Liver (tissue), 9 donors: ENCODE data around the gene KRTAP10-2. TPM values are rescaled to one million over a fixed set of nuclear protein-coding genes. Genes with fewer than 3 reads are reported as not detected.

Experiments
- DNase-seq: peaks from one replicate; pipeline ENCODE4 v3.0.0-alpha.2; 2017; ENCODE audit warnings: low spot score
- H3K27ac ChIP-seq, 2 donors: one replicate each; pipeline ENCODE4 v1.7.0; 2013; ENCODE audit warnings: inconsistent platforms in 2 of 2, low read length in 2 of 2, control low read depth in 1 of 2, low read depth in 1 of 2, mild to moderate bottlenecking in 1 of 2
- H3K27me3 ChIP-seq, 4 donors: one replicate each; pipeline versions ENCODE4 v1.6.1 to v1.7.0; 2013; ENCODE audit warnings: low read length in 3 of 4, inconsistent platforms in 1 of 4, mild to moderate bottlenecking in 1 of 4, moderate library complexity in 1 of 4; ENCODE audit not compliant: control insufficient read depth in 4 of 4, insufficient read depth in 4 of 4
- H3K36me3 ChIP-seq, 4 donors: one replicate each; pipeline versions ENCODE4 v1.6.1 to v1.7.0; 2013; ENCODE audit warnings: low read length in 3 of 4, mild to moderate bottlenecking in 3 of 4, low read depth in 1 of 4, moderate library complexity in 1 of 4; ENCODE audit not compliant: control insufficient read depth in 4 of 4, insufficient read depth in 3 of 4
- H3K4me1 ChIP-seq, 4 donors: one replicate each; pipeline versions ENCODE4 v1.6.1 to v1.7.0; 2013; ENCODE audit warnings: low read length in 3 of 4, mild to moderate bottlenecking in 3 of 4, moderate library complexity in 1 of 4; ENCODE audit not compliant: control insufficient read depth in 4 of 4, insufficient read depth in 4 of 4
- H3K4me3 ChIP-seq, 3 donors: one replicate each; pipeline versions ENCODE4 v1.6.1 to v1.7.0; 2013; ENCODE audit warnings: low read length in 3 of 3, control low read depth in 1 of 3, low read depth in 1 of 3, mild to moderate bottlenecking in 1 of 3
- H3K9ac ChIP-seq, 2 donors: one replicate each; pipeline ENCODE4 v1.7.0; 2013; ENCODE audit warnings: low read length in 2 of 2, mild to moderate bottlenecking in 2 of 2, moderate library complexity in 2 of 2, control low read depth in 1 of 2, low read depth in 1 of 2
- H3K9me3 ChIP-seq, 4 donors: one replicate each; pipeline versions ENCODE4 v1.6.1 to v1.7.0; 2013; ENCODE audit warnings: low read length in 3 of 4; ENCODE audit not compliant: control insufficient read depth in 4 of 4
- EGR1 ChIP-seq, 2 donors: IDR thresholded peaks; 2 replicates each; pipeline ENCODE4 v1.6.1; 2016 to 2018; ENCODE audit warnings: antibody characterized with exemption in 2 of 2, low read depth in 2 of 2
- FOXA1 ChIP-seq: IDR thresholded peaks from 2 replicates; pipeline ENCODE4 v1.6.1; 2016; ENCODE audit warnings: antibody characterized with exemption
- FOXA2 ChIP-seq: IDR thresholded peaks from 2 replicates; pipeline ENCODE4 v1.6.1; 2016; ENCODE audit warnings: antibody characterized with exemption
- GABPA ChIP-seq, 2 donors: IDR thresholded peaks in 1 of 2; conservative IDR thresholded peaks in 1 of 2; 2 replicates each; pipeline ENCODE4 v1.6.1; 2016; ENCODE audit warnings: antibody characterized with exemption in 2 of 2, mild to moderate bottlenecking in 1 of 2, moderate library complexity in 1 of 2
- HNF4A ChIP-seq, 2 donors: conservative IDR thresholded peaks; 2 replicates each; pipeline ENCODE4 v1.6.1; 2016; ENCODE audit warnings: antibody characterized with exemption in 2 of 2, mild to moderate bottlenecking in 2 of 2
- HNF4G ChIP-seq: IDR thresholded peaks from 2 replicates; pipeline ENCODE4 v1.6.1; 2016; ENCODE audit warnings: antibody characterized with exemption
- JUND ChIP-seq, 2 donors: IDR thresholded peaks; 2 replicates each; pipeline ENCODE4 v1.6.1; 2016; ENCODE audit warnings: antibody characterized with exemption in 2 of 2
- NR2F2 ChIP-seq: IDR thresholded peaks from 2 replicates; pipeline ENCODE4 v1.6.1; 2016; ENCODE audit warnings: antibody characterized with exemption
- RAD21 ChIP-seq, 2 donors: IDR thresholded peaks; 2 replicates each; pipeline ENCODE4 v1.6.1; 2016; ENCODE audit warnings: antibody characterized with exemption in 2 of 2, mild to moderate bottlenecking in 2 of 2
- RXRA ChIP-seq, 2 donors: IDR thresholded peaks; 2 replicates each; pipeline ENCODE4 v1.6.1; 2017 to 2018; ENCODE audit warnings: antibody characterized with exemption in 2 of 2, mild to moderate bottlenecking in 1 of 2
- SP1 ChIP-seq: IDR thresholded peaks from 2 replicates; pipeline ENCODE4 v1.6.1; 2018; ENCODE audit warnings: antibody characterized with exemption, mild to moderate bottlenecking
- TAF1 ChIP-seq: conservative IDR thresholded peaks from 2 replicates; pipeline ENCODE4 v1.6.1; 2016; ENCODE audit warnings: antibody characterized with exemption, mild to moderate bottlenecking
- YY1 ChIP-seq: IDR thresholded peaks from 2 replicates; pipeline ENCODE4 v1.6.1; 2016; ENCODE audit warnings: antibody characterized with exemption, mild to moderate bottlenecking
- WGBS: extraction: QIAGEN DNeasy Blood & Tissue Kit; methylation state at CpG from one replicate; pipeline ENCODE4 v1.1.7; 2013; 5-methylcytosine and 5-hydroxymethylcytosine counted together
- polyA plus RNA-seq, 2 donors: library from polyadenylated mRNA; stranded (reverse) in 1 of 2; unstranded in 1 of 2; fragments of 200-250 nt in 1 of 2; fragments of >200 nt in 1 of 2; fragmentation: Nextera tagmentation in 1 of 2; extraction: Ambion mirVana in 1 of 2; gene quantifications; one replicate each; pipeline versions ENCODE4 v1.2.1 to v1.2.3, GENCODE V29; 2013 to 2015
- total RNA-seq, 2 donors: library from RNA; depleted of rRNA; stranded (reverse); fragments of >200 nt; gene quantifications; one replicate each; pipeline ENCODE4 v1.2.3, GENCODE V29; 2014
- TF ChIP-seq, protein P1 (sequence below): IDR thresholded peaks from 2 replicates; pipeline ENCODE4 v1.6.1; 2016; ENCODE audit warnings: antibody characterized with exemption
- TF ChIP-seq, protein P2 (sequence below): IDR thresholded peaks from 2 replicates; pipeline ENCODE4 v1.6.1; 2016; ENCODE audit warnings: antibody characterized with exemption
- TF ChIP-seq, protein P3 (sequence below): fragments of 150-350 bp; IDR thresholded peaks from 2 replicates; pipeline ENCODE4 v1.5.1; 2017; ENCODE audit warnings: improper control_type of control experiment, low read depth, low read length; ENCODE audit not compliant: missing input control
- TF ChIP-seq, protein P4 (sequence below): IDR thresholded peaks from 2 replicates; pipeline ENCODE4 v1.6.1; 2016; ENCODE audit warnings: antibody characterized with exemption, mild to moderate bottlenecking
- TF ChIP-seq, protein P5 (sequence below): IDR thresholded peaks from 2 replicates; pipeline ENCODE4 v1.6.1; 2016; ENCODE audit warnings: antibody characterized with exemption
- donor health status: healthy.
- donor health status: healthy.
- donor health status: healthy.
- donor health status: healthy.
- donor health status: healthy.

Gene KRTAP10-2
- total and polyA plus RNA-seq, 4 donors: not detected

DNA sequence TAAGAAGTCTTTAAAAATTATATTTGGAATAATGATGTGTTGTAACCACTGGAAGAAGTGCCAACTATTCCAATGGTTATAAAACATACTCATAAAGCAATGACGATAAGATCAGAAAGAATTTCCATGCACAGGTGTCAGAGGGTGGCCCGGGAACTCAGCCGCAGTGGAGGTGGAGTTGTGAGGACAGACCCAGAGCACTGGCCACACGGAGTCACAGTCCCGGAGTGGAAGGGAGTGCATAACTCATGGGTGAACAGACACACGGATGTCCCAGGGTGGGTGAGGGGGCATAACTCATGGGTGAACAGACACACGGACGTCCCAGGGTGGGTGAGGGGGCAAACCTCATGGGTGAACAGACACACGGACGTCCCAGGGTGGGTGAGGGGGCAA lies 24.7 kb upstream of the KRTAP10-2 start:
- WGBS: 89% methylated on average over 10 of the region's 10 CpGs
- Histone ChIP-seq H3K9ac (no peak overlapping the region), H3K27me3 (no peaks in the 10 kb centered on the region), H3K36me3 (no peaks in the 10 kb centered on the region), H3K9me3 (peaks cover 0 to 7% (median 1%) of the 10 kb centered on the region in 4 donors), H3K27ac (no peak overlapping the region), H3K4me1 (peaks cover 0 to 13% (median 3%) of the 10 kb centered on the region in 4 donors), H3K4me3 (no peak overlapping the region)
- TF ChIP-seq, protein P1, sequence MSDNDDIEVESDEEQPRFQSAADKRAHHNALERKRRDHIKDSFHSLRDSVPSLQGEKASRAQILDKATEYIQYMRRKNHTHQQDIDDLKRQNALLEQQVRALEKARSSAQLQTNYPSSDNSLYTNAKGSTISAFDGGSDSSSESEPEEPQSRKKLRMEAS: no peak
- TF ChIP-seq GABPA (IDR thresholded peaks at IDR 0.05 in 1 of 2, conservative IDR thresholded peaks at IDR 0.05 in 1 of 2) (no peak), RXRA (IDR thresholded peaks at IDR 0.05) (no peak), SP1 (no peak)
- TF ChIP-seq, protein P2, sequence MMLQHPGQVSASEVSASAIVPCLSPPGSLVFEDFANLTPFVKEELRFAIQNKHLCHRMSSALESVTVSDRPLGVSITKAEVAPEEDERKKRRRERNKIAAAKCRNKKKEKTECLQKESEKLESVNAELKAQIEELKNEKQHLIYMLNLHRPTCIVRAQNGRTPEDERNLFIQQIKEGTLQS: no peak
- peak; percentile 28 for DNase-seq

DNA sequence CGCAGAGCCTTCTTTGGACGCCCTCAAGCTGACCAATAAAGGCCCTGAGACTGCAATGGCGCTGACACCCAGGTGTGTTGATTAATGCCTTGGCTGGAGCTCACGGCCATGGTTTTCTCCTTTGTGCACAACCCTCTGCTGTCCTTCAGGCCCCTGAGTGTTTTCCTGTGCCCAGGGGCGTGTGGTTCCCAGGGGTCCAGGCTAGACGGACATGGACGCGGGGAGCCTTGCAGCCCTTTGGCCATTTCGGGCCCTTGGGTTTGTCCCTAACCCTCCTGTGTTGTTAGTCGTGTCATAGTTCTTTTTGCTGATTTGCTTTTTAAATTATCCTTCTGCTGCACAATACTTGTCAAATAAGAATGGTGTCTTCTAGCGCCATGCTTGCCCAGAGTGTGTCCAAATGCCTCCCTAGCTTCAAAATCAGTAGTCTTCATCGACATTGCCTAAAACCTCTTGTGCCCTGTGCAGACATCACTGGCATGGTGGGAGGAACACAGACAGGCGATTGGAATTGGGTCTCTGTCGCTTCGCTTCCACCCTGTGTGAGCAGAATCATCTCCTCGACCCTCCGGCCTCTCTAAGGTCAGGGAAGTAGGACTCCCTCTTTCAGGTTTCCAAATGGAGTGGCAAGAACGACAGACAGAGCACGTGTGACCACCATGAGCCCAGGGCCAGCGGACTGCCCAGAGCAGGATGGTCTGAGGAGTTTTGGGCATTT lies 24.2 kb upstream of the KRTAP10-2 start:
- Histone ChIP-seq H3K4me1 (peaks cover 0 to 12% (median 3%) of the 10 kb centered on the region in 4 donors), H3K27ac (no peak overlapping the region), H3K9ac (no peak overlapping the region), H3K27me3 (no peaks in the 10 kb centered on the region), H3K36me3 (no peaks in the 10 kb centered on the region), H3K4me3 (no peak overlapping the region), H3K9me3 (peaks cover 0 to 7% (median 1%) of the 10 kb centered on the region in 4 donors)
- TF ChIP-seq YY1: no peak
- TF ChIP-seq NR2F2: no peak
- TF ChIP-seq GABPA (IDR thresholded peaks at IDR 0.05 in 1 of 2, conservative IDR thresholded peaks at IDR 0.05 in 1 of 2): no peak
- TF ChIP-seq RAD21 (IDR thresholded peaks at IDR 0.05): no peak
- TF ChIP-seq HNF4A (conservative IDR thresholded peaks at IDR 0.05): no peak
- TF ChIP-seq, protein P1: no peak
- no peak for TF ChIP-seq FOXA1
- no peak for TF ChIP-seq JUND (IDR thresholded peaks at IDR 0.05)
- TF ChIP-seq FOXA2: no peak
- TF ChIP-seq, protein P3, sequence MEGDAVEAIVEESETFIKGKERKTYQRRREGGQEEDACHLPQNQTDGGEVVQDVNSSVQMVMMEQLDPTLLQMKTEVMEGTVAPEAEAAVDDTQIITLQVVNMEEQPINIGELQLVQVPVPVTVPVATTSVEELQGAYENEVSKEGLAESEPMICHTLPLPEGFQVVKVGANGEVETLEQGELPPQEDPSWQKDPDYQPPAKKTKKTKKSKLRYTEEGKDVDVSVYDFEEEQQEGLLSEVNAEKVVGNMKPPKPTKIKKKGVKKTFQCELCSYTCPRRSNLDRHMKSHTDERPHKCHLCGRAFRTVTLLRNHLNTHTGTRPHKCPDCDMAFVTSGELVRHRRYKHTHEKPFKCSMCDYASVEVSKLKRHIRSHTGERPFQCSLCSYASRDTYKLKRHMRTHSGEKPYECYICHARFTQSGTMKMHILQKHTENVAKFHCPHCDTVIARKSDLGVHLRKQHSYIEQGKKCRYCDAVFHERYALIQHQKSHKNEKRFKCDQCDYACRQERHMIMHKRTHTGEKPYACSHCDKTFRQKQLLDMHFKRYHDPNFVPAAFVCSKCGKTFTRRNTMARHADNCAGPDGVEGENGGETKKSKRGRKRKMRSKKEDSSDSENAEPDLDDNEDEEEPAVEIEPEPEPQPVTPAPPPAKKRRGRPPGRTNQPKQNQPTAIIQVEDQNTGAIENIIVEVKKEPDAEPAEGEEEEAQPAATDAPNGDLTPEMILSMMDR: no peak
- no peak for TF ChIP-seq TAF1
- no peak for TF ChIP-seq SP1
- TF ChIP-seq HNF4G: no peak
- TF ChIP-seq, protein P2: no peak
- no peak for TF ChIP-seq EGR1 (IDR thresholded peaks at IDR 0.05; ENCODE audit: low read depth in 2 of 2)
- TF ChIP-seq, protein P4, sequence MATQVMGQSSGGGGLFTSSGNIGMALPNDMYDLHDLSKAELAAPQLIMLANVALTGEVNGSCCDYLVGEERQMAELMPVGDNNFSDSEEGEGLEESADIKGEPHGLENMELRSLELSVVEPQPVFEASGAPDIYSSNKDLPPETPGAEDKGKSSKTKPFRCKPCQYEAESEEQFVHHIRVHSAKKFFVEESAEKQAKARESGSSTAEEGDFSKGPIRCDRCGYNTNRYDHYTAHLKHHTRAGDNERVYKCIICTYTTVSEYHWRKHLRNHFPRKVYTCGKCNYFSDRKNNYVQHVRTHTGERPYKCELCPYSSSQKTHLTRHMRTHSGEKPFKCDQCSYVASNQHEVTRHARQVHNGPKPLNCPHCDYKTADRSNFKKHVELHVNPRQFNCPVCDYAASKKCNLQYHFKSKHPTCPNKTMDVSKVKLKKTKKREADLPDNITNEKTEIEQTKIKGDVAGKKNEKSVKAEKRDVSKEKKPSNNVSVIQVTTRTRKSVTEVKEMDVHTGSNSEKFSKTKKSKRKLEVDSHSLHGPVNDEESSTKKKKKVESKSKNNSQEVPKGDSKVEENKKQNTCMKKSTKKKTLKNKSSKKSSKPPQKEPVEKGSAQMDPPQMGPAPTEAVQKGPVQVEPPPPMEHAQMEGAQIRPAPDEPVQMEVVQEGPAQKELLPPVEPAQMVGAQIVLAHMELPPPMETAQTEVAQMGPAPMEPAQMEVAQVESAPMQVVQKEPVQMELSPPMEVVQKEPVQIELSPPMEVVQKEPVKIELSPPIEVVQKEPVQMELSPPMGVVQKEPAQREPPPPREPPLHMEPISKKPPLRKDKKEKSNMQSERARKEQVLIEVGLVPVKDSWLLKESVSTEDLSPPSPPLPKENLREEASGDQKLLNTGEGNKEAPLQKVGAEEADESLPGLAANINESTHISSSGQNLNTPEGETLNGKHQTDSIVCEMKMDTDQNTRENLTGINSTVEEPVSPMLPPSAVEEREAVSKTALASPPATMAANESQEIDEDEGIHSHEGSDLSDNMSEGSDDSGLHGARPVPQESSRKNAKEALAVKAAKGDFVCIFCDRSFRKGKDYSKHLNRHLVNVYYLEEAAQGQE: no peak
- TF ChIP-seq RXRA (IDR thresholded peaks at IDR 0.05): no peak
- TF ChIP-seq, protein P5, sequence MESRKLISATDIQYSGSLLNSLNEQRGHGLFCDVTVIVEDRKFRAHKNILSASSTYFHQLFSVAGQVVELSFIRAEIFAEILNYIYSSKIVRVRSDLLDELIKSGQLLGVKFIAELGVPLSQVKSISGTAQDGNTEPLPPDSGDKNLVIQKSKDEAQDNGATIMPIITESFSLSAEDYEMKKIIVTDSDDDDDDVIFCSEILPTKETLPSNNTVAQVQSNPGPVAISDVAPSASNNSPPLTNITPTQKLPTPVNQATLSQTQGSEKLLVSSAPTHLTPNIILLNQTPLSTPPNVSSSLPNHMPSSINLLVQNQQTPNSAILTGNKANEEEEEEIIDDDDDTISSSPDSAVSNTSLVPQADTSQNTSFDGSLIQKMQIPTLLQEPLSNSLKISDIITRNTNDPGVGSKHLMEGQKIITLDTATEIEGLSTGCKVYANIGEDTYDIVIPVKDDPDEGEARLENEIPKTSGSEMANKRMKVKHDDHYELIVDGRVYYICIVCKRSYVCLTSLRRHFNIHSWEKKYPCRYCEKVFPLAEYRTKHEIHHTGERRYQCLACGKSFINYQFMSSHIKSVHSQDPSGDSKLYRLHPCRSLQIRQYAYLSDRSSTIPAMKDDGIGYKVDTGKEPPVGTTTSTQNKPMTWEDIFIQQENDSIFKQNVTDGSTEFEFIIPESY: no peak
- WGBS: 91% methylated on average over 20 of the region's 20 CpGs
- peak; percentile 27 for DNase-seq
